SU-DHL-6 (cell line): ENCODE measurements around the gene CANX.

Source experiments
- CTCF ChIP-seq: fragments of 200-600 bp; sonication (generic); IDR thresholded peaks from one replicate; pipeline ENCODE4 v1.5.1; 2017; ENCODE audit warnings: antibody characterized with exemption, mild to moderate bottlenecking, low read length, moderate library complexity; ENCODE audit not compliant: insufficient read depth, poor library complexity, severe bottlenecking
- EZH2phosphoT487 ChIP-seq: fragments of 200-600 bp; sonication (generic), shearing (Covaris generic); conservative IDR thresholded peaks from 2 replicates; pipeline ENCODE4 v1.6.1; 2018; ENCODE audit warnings: mild to moderate bottlenecking, antibody characterized with exemption, low read length, moderate library complexity, mixed read lengths

- TF ChIP-seq CTCF (no peak), EZH2phosphoT487 (no peak)
Measured at GRCh38 chr5:179727106-179727505, 28.3 kb downstream of the CANX start.
